ENCODE measurements around the gene CHRNE.

CHRNE gene

GRCh38 chr17:4903051-4903818 is at the start of gene CHRNE:
CHRNE (minus strand) TSS chr17:4903098; CDS start chr17:4903063, 35 bp downstream.
- peak; percentile 43 for DNase-seq

- DNase-seq = no peak
Measured at GRCh38 chr17:4951486-4951885, 48.6 kb upstream of the CHRNE start.

- DNase-seq = no peak
Measured at GRCh38 chr17:4950746-4951204, 47.9 kb upstream of the CHRNE start, which contains the start of gene ENO3. ENO3 (plus strand) TSS chr17:4951119; CDS start chr17:4951830, 711 bp downstream.

GRCh38 chr17:4950075-4950745 is 47.3 kb upstream of the CHRNE start:
- no peak for DNase-seq

GRCh38 chr17:4949321-4950074 is 46.6 kb upstream of the CHRNE start:
- DNase-seq = peak; percentile 70

- DNase-seq = peak; percentile 89
Measured at GRCh38 chr17:4948931-4949320, 46.0 kb upstream of the CHRNE start.

- peak; percentile 80 for DNase-seq
Measured at GRCh38 chr17:4948166-4948930, 45.5 kb upstream of the CHRNE start, which contains the start of gene PFN1. PFN1 (minus strand) TSS chr17:4948530; CDS start chr17:4948394, 136 bp downstream.

- DNase-seq = peak; percentile 53
Measured at GRCh38 chr17:4947411-4948165, 44.7 kb upstream of the CHRNE start.

GRCh38 chr17:4947010-4947410 is 44.1 kb upstream of the CHRNE start:
- DNase-seq = no peak

- DNase-seq = no peak
Measured at GRCh38 chr17:4946312-4946976, 43.5 kb upstream of the CHRNE start.

GRCh38 chr17:4945944-4946280 is 43.0 kb upstream of the CHRNE start:
- DNase-seq = no peak

- DNase-seq = peak; percentile 88
Measured at GRCh38 chr17:4945176-4945943, 42.5 kb upstream of the CHRNE start.

GRCh38 chr17:4944554-4945175 is 41.8 kb upstream of the CHRNE start:
- no peak for DNase-seq

- peak; percentile 81 for DNase-seq
Measured at GRCh38 chr17:4944163-4944553, 41.3 kb upstream of the CHRNE start.

- DNase-seq = no peak
Measured at GRCh38 chr17:4942760-4943508, 40.0 kb upstream of the CHRNE start.

- no peak for DNase-seq
Measured at GRCh38 chr17:4941319-4941610, 38.4 kb upstream of the CHRNE start.

- no peak for DNase-seq
Measured at GRCh38 chr17:4940555-4941318, 37.8 kb upstream of the CHRNE start.

GRCh38 chr17:4939796-4940554 is 37.1 kb upstream of the CHRNE start, which contains the start of the genes RNF167 and SLC25A11:
RNF167 (plus strand) TSS chr17:4940268; CDS start chr17:4940910, 642 bp downstream.
SLC25A11 (minus strand) TSS chr17:4940046; CDS start chr17:4939910, 136 bp downstream.
- DNase-seq = peak; percentile 98
